IMR-90 (cell line): ENCODE results near the gene LRRC26. TPM values are rescaled to one million over a fixed set of nuclear protein-coding genes. Genes with fewer than 3 reads are reported as not detected.

ENCODE experiments used
- ATAC-seq: fragments of 200-7000 bp; cut with Tn5 transposase; 2 replicates; pipeline ENCODE4 v1.9.1; 2020; ENCODE audit warnings: low read depth, mild to moderate bottlenecking, moderate library complexity
- BruUV-seq: library from RNA; stranded (reverse); fragments of 400-500 nt; replicated peaks from 2 replicates; lab custom pipeline; 2021; lab: Mats Ljungman, UMichigan
- CTCF ChIA-PET: fragments of 300-600 bp; formaldehyde crosslinking; extraction: SDS; loops from one replicate; lab custom pipeline; 2021; ENCODE audit warnings: antibody characterized with exemption; lab: Yijun Ruan, JAX
- POLR2A ChIA-PET: fragments of 300-600 bp; sonication (Branson Sonifier 250); formaldehyde crosslinking; loops from one replicate; lab custom pipeline; 2022; ENCODE audit warnings: antibody characterized with exemption; ENCODE audit not compliant: unreplicated experiment; lab: Charles Lee
- DNase-seq: peaks from one replicate; pipeline ENCODE4 v3.0.0; 2013
- H2AFZ ChIP-seq: replicated peaks from 2 replicates; pipeline ENCODE3; 2013; ENCODE audit warnings: low read length, mild to moderate bottlenecking; ENCODE audit not compliant: poor library complexity
- H2AK5ac ChIP-seq: 2 replicates; pipeline ENCODE4 v1.6.1; 2013; ENCODE audit warnings: low read depth, low read length, inconsistent platforms
- H2AK9ac ChIP-seq: replicated peaks from 2 replicates; pipeline ENCODE3; 2013; ENCODE audit warnings: mild to moderate bottlenecking, low read depth, low read length, moderate library complexity; ENCODE audit not compliant: poor library complexity
- H2BK120ac ChIP-seq: 2 replicates; pipeline ENCODE4 v1.6.1; 2013; ENCODE audit warnings: low read depth, low read length, inconsistent platforms
- H2BK15ac ChIP-seq: 3 replicates; pipeline ENCODE4 v1.6.1; 2013; ENCODE audit warnings: low read depth, low read length, inconsistent platforms
- H2BK20ac ChIP-seq: 2 replicates; pipeline ENCODE4 v1.6.1; 2013; ENCODE audit warnings: low read depth, mild to moderate bottlenecking, inconsistent platforms, low read length, moderate library complexity
- H2BK5ac ChIP-seq: 2 replicates; pipeline ENCODE4 v1.6.1; 2013; ENCODE audit warnings: mild to moderate bottlenecking, low read depth, low read length, inconsistent platforms; ENCODE audit not compliant: poor library complexity, severe bottlenecking
- H3K14ac ChIP-seq: replicated peaks from 2 replicates; pipeline ENCODE4 v1.6.1; 2013; ENCODE audit warnings: low read depth, low read length, inconsistent platforms
- H3K18ac ChIP-seq: 2 replicates; pipeline ENCODE4 v1.6.1; 2013; ENCODE audit warnings: low read depth, low read length, control low read depth
- H3K23ac ChIP-seq: 2 replicates; pipeline ENCODE4 v1.6.1; 2013; ENCODE audit warnings: low read depth, low read length, inconsistent platforms
- H3K27ac ChIP-seq: 2 replicates; pipeline ENCODE4 v1.5.1; 2013; ENCODE audit warnings: mild to moderate bottlenecking, control low read depth, low read length; ENCODE audit not compliant: insufficient read depth
- H3K27me3 ChIP-seq: 2 replicates; pipeline ENCODE4 v1.6.1; 2013; ENCODE audit warnings: low read length; ENCODE audit not compliant: control insufficient read depth, insufficient read depth
- H3K36me3 ChIP-seq: 2 replicates; pipeline ENCODE4 v1.6.1; 2013; ENCODE audit warnings: low read length, mixed read lengths; ENCODE audit not compliant: control insufficient read depth, insufficient read depth
- H3K4ac ChIP-seq: 2 replicates; pipeline ENCODE4 v1.6.1; 2013; ENCODE audit warnings: low read depth, low read length, inconsistent platforms
- H3K4me1 ChIP-seq: 2 replicates; pipeline ENCODE4 v1.6.1; 2013; ENCODE audit warnings: low read length, mixed read lengths; ENCODE audit not compliant: control insufficient read depth, insufficient read depth
- H3K4me2 ChIP-seq: 2 replicates; pipeline ENCODE4 v1.6.1; 2013; ENCODE audit warnings: low read depth, mild to moderate bottlenecking, control low read depth, low read length, moderate library complexity
- H3K4me3 ChIP-seq: 2 replicates; pipeline ENCODE4 v1.5.1; 2013; ENCODE audit warnings: low read depth, mild to moderate bottlenecking, control low read depth, low read length, moderate library complexity; ENCODE audit not compliant: insufficient read depth
- H3K56ac ChIP-seq: 2 replicates; pipeline ENCODE4 v1.6.1; 2013; ENCODE audit warnings: low read length, inconsistent platforms; ENCODE audit not compliant: insufficient read depth; ENCODE audit errors: extremely low read depth
- H3K79me1 ChIP-seq, 2 experiments: 2 replicates each; pipeline ENCODE4 v1.6.1; 2013; ENCODE audit warnings: low read length in 2 of 2, inconsistent platforms in 1 of 2, low read depth in 1 of 2
- H3K9ac ChIP-seq: 2 replicates; pipeline ENCODE4 v1.6.1; 2013; ENCODE audit warnings: low read depth, low read length, control low read depth
- H3K9me1 ChIP-seq: 2 replicates; pipeline ENCODE4 v1.6.1; 2013; ENCODE audit warnings: low read length, inconsistent platforms; ENCODE audit not compliant: insufficient read depth
- H3K9me3 ChIP-seq: 2 replicates; pipeline ENCODE4 v1.6.1; 2013; ENCODE audit warnings: low read length; ENCODE audit not compliant: control insufficient read depth, insufficient read depth
- H4K20me1 ChIP-seq: 2 replicates; pipeline ENCODE4 v1.6.1; 2013; ENCODE audit warnings: low read length, inconsistent platforms; ENCODE audit not compliant: insufficient read depth
- H4K5ac ChIP-seq: 2 replicates; pipeline ENCODE4 v1.6.1; 2013; ENCODE audit warnings: mild to moderate bottlenecking, low read depth, low read length, control low read depth
- H4K8ac ChIP-seq, 2 experiments: 2 replicates each; pipeline ENCODE4 v1.6.1; 2013; ENCODE audit warnings: low read depth in 2 of 2, low read length in 2 of 2, control low read depth in 1 of 2, inconsistent platforms in 1 of 2
- H4K91ac ChIP-seq: 2 replicates; pipeline ENCODE4 v1.6.1; 2013; ENCODE audit warnings: low read depth, low read length, inconsistent platforms; ENCODE audit not compliant: insufficient read depth
- BHLHE40 ChIP-seq: fragments of 150-350 bp; IDR thresholded peaks from 2 replicates; pipeline ENCODE4 v1.6.1; 2016; ENCODE audit warnings: mild to moderate bottlenecking, low read depth, low read length
- CHD1 ChIP-seq: IDR thresholded peaks from 2 replicates; pipeline ENCODE4 v1.6.1; 2012; ENCODE audit warnings: low read depth, low read length, improper control_type of control experiment
- FOS ChIP-seq: fragments of 150-350 bp; IDR thresholded peaks from 2 replicates; pipeline ENCODE4 v1.6.1; 2016; ENCODE audit warnings: low read depth, low read length
- MAFK ChIP-seq: IDR thresholded peaks from 2 replicates; pipeline ENCODE4 v1.6.1; 2012; ENCODE audit warnings: low read depth, low read length, improper control_type of control experiment
- MAZ ChIP-seq: IDR thresholded peaks from 2 replicates; pipeline ENCODE4 v1.6.1; 2012; ENCODE audit warnings: low read depth, mild to moderate bottlenecking, low read length, improper control_type of control experiment, moderate library complexity, borderline replicate concordance
- POLR2A ChIP-seq: IDR thresholded peaks from 2 replicates; pipeline ENCODE4 v1.6.1; 2012; ENCODE audit warnings: mild to moderate bottlenecking, low read depth, low read length
- RAD21 ChIP-seq: IDR thresholded peaks from 2 replicates; pipeline ENCODE4 v1.6.1; 2012; ENCODE audit warnings: low read length, improper control_type of control experiment
- RCOR1 ChIP-seq: IDR thresholded peaks from 2 replicates; pipeline ENCODE4 v1.6.1; 2012; ENCODE audit warnings: mild to moderate bottlenecking, low read length, improper control_type of control experiment; ENCODE audit not compliant: insufficient replicate concordance
- RFX5 ChIP-seq: IDR thresholded peaks from 2 replicates; pipeline ENCODE4 v1.8.0; 2012; ENCODE audit warnings: low read depth, mild to moderate bottlenecking, low read length, moderate library complexity
- SMC3 ChIP-seq: fragments of 150-350 bp; IDR thresholded peaks from 2 replicates; pipeline ENCODE4 v1.6.1; 2016; ENCODE audit warnings: low read depth, mild to moderate bottlenecking, antibody characterized with exemption, low read length, moderate library complexity
- USF2 ChIP-seq: fragments of 150-350 bp; IDR thresholded peaks from 2 replicates; pipeline ENCODE4 v1.6.1; 2017; ENCODE audit warnings: mild to moderate bottlenecking, antibody characterized with exemption, low read length, low read depth
- WGBS, 2 experiments: methylation state at CpG; one replicate each; pipeline versions ENCODE4 v1.1.5 to v1.1.7; 2013; ENCODE audit warnings: missing lambda C conversion rate in 2 of 2; ENCODE audit not compliant: insufficient read length in 1 of 2; ENCODE audit errors: extremely low coverage in 2 of 2; 5-methylcytosine and 5-hydroxymethylcytosine counted together
- dilution Hi-C: fragments of 300-500 bp; cut with HindIII; formaldehyde crosslinking; loops from one replicate; pipeline ENCODE4 v1.14.3; 2018; ENCODE audit warnings: low sequenced_read_pairs; ENCODE audit not compliant: unreplicated experiment
- in situ Hi-C: fragments of 300-500 bp; cut with MboI; formaldehyde crosslinking; loops from 3 replicates; pipeline ENCODE4 v1.14.3; 2019; ENCODE audit warnings: low sequenced_read_pairs, inconsistent platforms, mixed read lengths
- intact Hi-C: fragments of 100-400 bp; cut with micrococcal nuclease; formaldehyde crosslinking; loops from 2 replicates; pipeline ENCODE4 v1.10.0; 2022
- polyA plus RNA-seq, 3 experiments: library from polyadenylated mRNA; depleted of rRNA; stranded (reverse); fragments of >200 nt; gene quantifications; 2 replicates each; pipeline ENCODE4 v1.2.3, GENCODE V29; 2012; ENCODE audit warnings: low replicate concordance in 1 of 3
- total RNA-seq: library from RNA; depleted of rRNA; stranded (reverse); fragments of >200 nt; gene quantifications from 2 replicates; pipeline ENCODE4 v1.2.3, GENCODE V29; 2012

Gene LRRC26
- total and polyA plus RNA-seq, 2 of the 4 experiments (the other 2 are of a cell fraction): not detected

- H3K9me1 ChIP-seq: peaks cover 8% of the 10 kb centered on the region
- H3K18ac ChIP-seq: no peak overlapping the region
- H3K56ac ChIP-seq: no peak overlapping the region
- no peak overlapping the region for H4K5ac ChIP-seq
- no peak overlapping the region for H3K9ac ChIP-seq
- H3K23ac ChIP-seq: no peak overlapping the region
- dilution Hi-C loops: no loop called here
- POLR2A ChIA-PET: no interaction called here
- H3K27ac ChIP-seq: no peak overlapping the region
- H4K20me1 ChIP-seq: 0 out of 2 replicates have a peak, but pooled peaks cover 5% of the 10 kb centered on the region
- TF ChIP-seq USF2: no peak
- TF ChIP-seq CHD1: no peak
- no peak for TF ChIP-seq RAD21
- TF ChIP-seq RCOR1: no peak
- TF ChIP-seq POLR2A: no peak
- TF ChIP-seq SMC3: no peak
- TF ChIP-seq RFX5: no peak
- no peak for TF ChIP-seq FOS
- TF ChIP-seq BHLHE40: no peak
- no peak for TF ChIP-seq MAFK
- no peak for TF ChIP-seq MAZ
- no TSS peak for BruUV-seq
- no peak overlapping the region for H3K4me2 ChIP-seq
- no peak overlapping the region for H2BK5ac ChIP-seq
- H3K14ac ChIP-seq: no peak overlapping the region
- no peak overlapping the region for H2AK9ac ChIP-seq
- H3K27me3 ChIP-seq: peaks cover 26% of the 10 kb centered on the region
- H3K4me3 ChIP-seq: no peak overlapping the region
- H4K91ac ChIP-seq: no peak overlapping the region
- DNase-seq (no peak), ATAC-seq (no peak)
- no peaks in the 10 kb centered on the region for H3K36me3 ChIP-seq
- peaks cover 2% of the 10 kb centered on the region; the same call in 1 of the 2 replicates for H3K4me1 ChIP-seq
- H2BK15ac ChIP-seq: no peak overlapping the region
- WGBS, 2 experiments: 85% methylated on average over 7 of the region's 7 CpGs; no CpG with 5 or more reads in 1 of the 2 experiments
- H2BK120ac ChIP-seq: no peak overlapping the region
- no peak overlapping the region for H2AK5ac ChIP-seq
- H2BK20ac ChIP-seq: no peak overlapping the region
- H3K9me3 ChIP-seq: no peaks in the 10 kb centered on the region
- no peak overlapping the region for H2AFZ ChIP-seq
- in situ Hi-C loops: no loop called here
- intact Hi-C loops: no loop called here
- CTCF ChIA-PET: no interaction called here
- H4K8ac ChIP-seq: no peak overlapping the region
- no peak overlapping the region for H3K4ac ChIP-seq
- H3K79me1 ChIP-seq: no peaks in the 10 kb centered on the region
Measured at GRCh38 chr9:137152844-137153405, 16.9 kb downstream of the LRRC26 start.
